ENCODE measurements around the gene CYSRT1. TPM values are rescaled to one million over a fixed set of nuclear protein-coding genes. Genes with fewer than 3 reads are reported as not detected.

CYSRT1 gene
- total RNA-seq, 1 donor from 2014 or later: not detected

GRCh38 chr9:137251490-137252268 lies 26.7 kb downstream of the CYSRT1 start:
- no peak overlapping the region for H2AFZ ChIP-seq (replicated peaks)
- H3K79me2 ChIP-seq (ENCODE audit: low read depth): peaks cover 14% of the 10 kb centered on the region
- TF ChIP-seq EZH2 (IDR thresholded peaks at IDR 0.05) (no peak), EZH2phosphoT487 (IDR thresholded peaks at IDR 0.05) (no peak)
- TF ChIP-seq, protein P1, sequence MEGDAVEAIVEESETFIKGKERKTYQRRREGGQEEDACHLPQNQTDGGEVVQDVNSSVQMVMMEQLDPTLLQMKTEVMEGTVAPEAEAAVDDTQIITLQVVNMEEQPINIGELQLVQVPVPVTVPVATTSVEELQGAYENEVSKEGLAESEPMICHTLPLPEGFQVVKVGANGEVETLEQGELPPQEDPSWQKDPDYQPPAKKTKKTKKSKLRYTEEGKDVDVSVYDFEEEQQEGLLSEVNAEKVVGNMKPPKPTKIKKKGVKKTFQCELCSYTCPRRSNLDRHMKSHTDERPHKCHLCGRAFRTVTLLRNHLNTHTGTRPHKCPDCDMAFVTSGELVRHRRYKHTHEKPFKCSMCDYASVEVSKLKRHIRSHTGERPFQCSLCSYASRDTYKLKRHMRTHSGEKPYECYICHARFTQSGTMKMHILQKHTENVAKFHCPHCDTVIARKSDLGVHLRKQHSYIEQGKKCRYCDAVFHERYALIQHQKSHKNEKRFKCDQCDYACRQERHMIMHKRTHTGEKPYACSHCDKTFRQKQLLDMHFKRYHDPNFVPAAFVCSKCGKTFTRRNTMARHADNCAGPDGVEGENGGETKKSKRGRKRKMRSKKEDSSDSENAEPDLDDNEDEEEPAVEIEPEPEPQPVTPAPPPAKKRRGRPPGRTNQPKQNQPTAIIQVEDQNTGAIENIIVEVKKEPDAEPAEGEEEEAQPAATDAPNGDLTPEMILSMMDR (IDR thresholded peaks at IDR 0.05): no peak
- H3K9me3 ChIP-seq (ENCODE audit: low read depth): no peaks in the 10 kb centered on the region
- H3F3A ChIP-seq (ENCODE audit: low read depth): peaks cover 10% of the 10 kb centered on the region
- H3K4me2 ChIP-seq: no peak overlapping the region
- no peaks in the 10 kb centered on the region for H3K36me3 Mint-ChIP-seq
- H3K27ac ChIP-seq: no peak overlapping the region
- H3K4me1 Mint-ChIP-seq: peaks cover 37% of the 10 kb centered on the region
- peaks cover 31% of the 10 kb centered on the region for H3K4me1 ChIP-seq
- H3K27ac Mint-ChIP-seq: peak overlapping the region; percentile 84
- no peaks in the 10 kb centered on the region for H3K36me3 ChIP-seq
- no peaks in the 10 kb centered on the region for H3K9me3 Mint-ChIP-seq
- DNase-seq (ENCODE audit: low spot score): no peak
- H3K4me3 ChIP-seq: no peak overlapping the region
- peaks cover 6% of the 10 kb centered on the region for H3K27me3 ChIP-seq
- H3K4me3 Mint-ChIP-seq: no peak overlapping the region
- peaks cover 16% of the 10 kb centered on the region for H4K20me1 ChIP-seq (ENCODE audit: low read depth)
- H3K9ac ChIP-seq: no peak overlapping the region
- H3K27me3 Mint-ChIP-seq (ENCODE audit: insufficient read depth, low read depth): peaks cover 3% of the 10 kb centered on the region

DNA sequence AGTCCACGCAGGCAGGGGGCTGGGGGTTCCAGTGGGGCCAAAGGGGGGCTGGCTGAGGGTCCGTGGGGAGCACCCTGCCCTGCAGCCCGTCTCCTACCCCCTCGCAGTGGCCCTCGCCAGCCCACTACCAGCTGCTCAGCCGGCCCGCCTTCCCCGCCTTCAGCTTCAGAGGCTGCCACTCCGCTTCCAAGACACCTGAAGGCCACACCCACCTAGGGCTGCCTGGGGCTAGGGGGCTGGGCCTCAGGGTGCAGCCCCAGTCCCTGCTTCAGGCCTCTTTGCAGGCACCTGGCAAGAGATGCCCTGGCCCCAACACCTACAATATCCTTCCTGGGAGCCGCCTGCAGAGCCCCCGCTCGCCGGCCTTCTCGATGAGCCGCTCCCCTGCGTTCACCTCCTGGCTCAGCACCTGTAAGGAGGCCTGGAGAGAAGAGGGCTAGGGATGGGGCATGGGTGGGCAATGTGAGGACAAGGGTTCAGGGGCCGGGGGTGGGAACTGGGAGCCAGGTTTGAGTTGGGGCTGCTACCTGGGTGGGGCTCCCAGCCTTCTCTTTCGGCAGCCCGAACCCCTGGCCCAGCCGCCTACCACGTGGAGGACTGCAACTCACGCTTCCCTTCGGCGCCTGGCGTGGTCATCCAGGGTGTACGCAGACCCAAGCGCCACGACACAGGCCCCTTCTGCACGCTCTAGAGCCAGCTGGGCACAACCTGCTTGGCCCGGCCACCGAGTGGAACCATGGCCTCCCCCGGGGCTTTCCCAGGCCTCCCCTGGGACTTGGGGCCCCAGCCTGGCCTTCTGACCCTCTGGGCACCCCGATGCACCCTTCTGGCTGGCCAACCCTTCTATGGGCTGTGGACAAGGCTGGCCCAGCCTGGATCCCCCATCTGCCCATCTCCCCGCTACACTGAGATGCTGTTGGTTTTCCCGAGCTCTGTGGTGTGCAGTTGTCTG lies 27.9 kb downstream of the CYSRT1 start:
- Histone ChIP-seq H3K4me2 (peak overlapping the region; percentile 49), H4K20me1 (ENCODE audit: low read depth) (peaks cover 19% of the 10 kb centered on the region), H3K4me1 (peaks cover 31% of the 10 kb centered on the region), H3F3A (ENCODE audit: low read depth) (peaks cover 10% of the 10 kb centered on the region), H3K9ac (no peak overlapping the region), H3K9me3 (ENCODE audit: low read depth) (no peaks in the 10 kb centered on the region), H3K27ac (no peak overlapping the region), H3K79me2 (ENCODE audit: low read depth) (peaks cover 20% of the 10 kb centered on the region), H3K4me3 (no peak overlapping the region), H3K27me3 (peaks cover 6% of the 10 kb centered on the region), H3K36me3 (no peaks in the 10 kb centered on the region), H2AFZ (replicated peaks) (no peak overlapping the region)
- H3K27ac Mint-ChIP-seq: peak overlapping the region; percentile 66
- H3K27me3 Mint-ChIP-seq (ENCODE audit: insufficient read depth, low read depth): peaks cover 7% of the 10 kb centered on the region
- no peaks in the 10 kb centered on the region for H3K9me3 Mint-ChIP-seq
- peak; percentile 43 for DNase-seq (ENCODE audit: low spot score)
- H3K36me3 Mint-ChIP-seq: peaks cover 2% of the 10 kb centered on the region
- peak overlapping the region; percentile 95 for H3K4me3 Mint-ChIP-seq
- peaks cover 28% of the 10 kb centered on the region for H3K4me1 Mint-ChIP-seq
- TF ChIP-seq EZH2phosphoT487 (IDR thresholded peaks at IDR 0.05): no peak
- no peak for TF ChIP-seq EZH2 (IDR thresholded peaks at IDR 0.05)
- TF ChIP-seq, protein P1 (IDR thresholded peaks at IDR 0.05): no peak

DNA sequence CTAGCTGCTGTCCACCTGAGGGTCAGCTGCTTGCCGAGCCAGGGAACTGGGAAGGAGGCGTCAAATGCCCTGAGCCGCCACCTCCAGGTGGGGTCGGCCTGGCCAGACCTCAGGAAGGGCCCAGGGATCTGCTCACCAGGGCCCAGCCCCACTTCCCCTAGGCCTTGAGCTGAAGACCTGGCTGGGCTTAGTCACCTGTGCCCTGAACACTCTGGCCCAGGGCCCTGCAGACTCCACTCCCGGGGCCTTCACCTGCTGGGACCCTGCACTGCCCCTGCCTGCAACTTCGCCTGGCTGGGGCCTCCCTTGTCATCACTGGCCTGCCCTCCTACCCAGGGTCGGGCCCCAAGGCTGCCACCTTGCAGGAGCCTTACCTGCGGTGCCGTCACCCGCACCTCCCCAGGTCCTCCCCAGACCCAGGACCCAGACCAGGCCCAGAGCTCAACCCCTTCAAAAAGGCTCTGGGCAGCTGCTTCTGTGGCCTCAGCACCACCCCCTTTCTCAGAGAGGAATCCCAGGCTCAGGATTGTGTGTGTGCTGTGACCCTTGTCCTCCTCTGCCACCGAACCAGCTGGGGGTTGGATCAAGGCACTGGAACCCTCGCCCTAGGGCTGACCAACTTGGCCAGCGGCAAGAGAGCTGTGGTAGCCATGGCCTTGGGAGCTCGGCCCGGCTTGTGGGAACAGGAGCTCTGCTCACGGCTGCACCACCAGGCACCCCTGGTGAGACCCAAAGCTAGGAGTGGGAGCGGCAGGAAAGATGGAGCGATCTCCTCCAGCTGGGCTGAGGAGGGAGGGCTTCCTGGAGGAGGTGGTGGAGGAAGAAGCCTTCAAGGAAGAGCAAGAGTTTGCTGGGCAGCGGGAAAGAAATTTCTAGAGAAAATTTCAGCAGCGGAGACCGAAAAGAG lies 29.0 kb downstream of the CYSRT1 start:
- H3K4me1 Mint-ChIP-seq: peaks cover 28% of the 10 kb centered on the region
- peak overlapping the region; percentile 53 for H2AFZ ChIP-seq (replicated peaks)
- no peaks in the 10 kb centered on the region for H3K9me3 Mint-ChIP-seq
- peak overlapping the region; percentile 100 for H3K4me2 ChIP-seq
- peak overlapping the region; percentile 99 for H3K27ac Mint-ChIP-seq
- H3K4me3 Mint-ChIP-seq: peak overlapping the region; percentile 95
- peaks cover 31% of the 10 kb centered on the region for H3K4me1 ChIP-seq
- H3K9ac ChIP-seq: no peak overlapping the region
- H3K79me2 ChIP-seq (ENCODE audit: low read depth): peaks cover 20% of the 10 kb centered on the region
- DNase-seq (ENCODE audit: low spot score): peak; percentile 65
- no peaks in the 10 kb centered on the region for H3K36me3 ChIP-seq
- H3F3A ChIP-seq (ENCODE audit: low read depth): peaks cover 10% of the 10 kb centered on the region
- peaks cover 6% of the 10 kb centered on the region for H3K27me3 ChIP-seq
- peak overlapping the region; percentile 99 for H3K4me3 ChIP-seq
- no peak overlapping the region for H3K27ac ChIP-seq
- H4K20me1 ChIP-seq (ENCODE audit: low read depth): peaks cover 19% of the 10 kb centered on the region
- peaks cover 7% of the 10 kb centered on the region for H3K27me3 Mint-ChIP-seq (ENCODE audit: insufficient read depth, low read depth)
- H3K9me3 ChIP-seq (ENCODE audit: low read depth): no peaks in the 10 kb centered on the region
- TF ChIP-seq EZH2 (IDR thresholded peaks at IDR 0.05): no peak
- TF ChIP-seq, protein P1 (IDR thresholded peaks at IDR 0.05): no peak
- H3K36me3 Mint-ChIP-seq: peaks cover 5% of the 10 kb centered on the region

Data from neural progenitor cell (in vitro differentiated cells).